Neuronal stem cell (in vitro differentiated cells): ENCODE results near the gene HOXC10.

Experiments used
- DNase-seq: peaks from one replicate; pipeline ENCODE4 v3.0.0-alpha.2; 2013; ENCODE audit warnings: low spot score
- H2AFZ ChIP-seq: one replicate; pipeline ENCODE4 v1.6.1; 2013; ENCODE audit warnings: mild to moderate bottlenecking, low read length, inconsistent platforms
- H2AK5ac ChIP-seq: 2 replicates; pipeline ENCODE4 v1.6.1; 2013; ENCODE audit warnings: low read depth, mild to moderate bottlenecking, inconsistent platforms, low read length, moderate library complexity, mixed read lengths
- H2BK120ac ChIP-seq: 2 replicates; pipeline ENCODE4 v1.6.1; 2013; ENCODE audit warnings: low read depth, mild to moderate bottlenecking, inconsistent platforms, low read length, moderate library complexity, mixed read lengths
- H2BK12ac ChIP-seq: one replicate; pipeline ENCODE4 v1.6.1; 2013; ENCODE audit warnings: low read length, inconsistent platforms
- H2BK15ac ChIP-seq: 2 replicates; pipeline ENCODE4 v1.6.1; 2013; ENCODE audit warnings: mild to moderate bottlenecking, low read length, inconsistent platforms, mixed read lengths
- H2BK5ac ChIP-seq: one replicate; pipeline ENCODE4 v1.6.1; 2013; ENCODE audit warnings: inconsistent platforms, mild to moderate bottlenecking, low read length, moderate library complexity
- H3K14ac ChIP-seq: one replicate; pipeline ENCODE4 v1.6.1; 2013; ENCODE audit warnings: low read length, inconsistent platforms
- H3K18ac ChIP-seq: 2 replicates; pipeline ENCODE4 v1.6.1; 2013; ENCODE audit warnings: low read length, inconsistent platforms
- H3K23ac ChIP-seq: 2 replicates; pipeline ENCODE4 v1.6.1; 2013; ENCODE audit warnings: low read depth, mild to moderate bottlenecking, mixed read lengths, low read length, inconsistent platforms; ENCODE audit not compliant: poor library complexity
- H3K27ac ChIP-seq: replicated peaks from 3 replicates; pipeline ENCODE4 v1.5.1; 2013; ENCODE audit warnings: low read length, inconsistent platforms
- H3K27me3 ChIP-seq, 3 experiments: 2 replicates each; pipeline ENCODE4 v1.6.1; 2013; ENCODE audit warnings: low read length in 3 of 3, mild to moderate bottlenecking in 2 of 3, inconsistent platforms in 1 of 3, low read depth in 1 of 3, mixed read lengths in 1 of 3, moderate library complexity in 1 of 3; ENCODE audit not compliant: control insufficient read depth in 3 of 3, insufficient read depth in 3 of 3
- H3K36me3 ChIP-seq, 2 donors: replicated peaks in 1 of 2; 2 replicates each; pipeline ENCODE4 v1.6.1; 2013; ENCODE audit warnings: low read length in 2 of 2; ENCODE audit not compliant: control insufficient read depth in 2 of 2, insufficient read depth in 2 of 2
- H3K4ac ChIP-seq: 2 replicates; pipeline ENCODE4 v1.6.1; 2013; ENCODE audit warnings: inconsistent platforms, mild to moderate bottlenecking, low read length, moderate library complexity
- H3K4me1 ChIP-seq, 2 donors: 1 replicate in 1 of 2; 2 replicates in 1 of 2; pipeline ENCODE4 v1.6.1; 2013; ENCODE audit warnings: low read length in 2 of 2, low read depth in 1 of 2; ENCODE audit not compliant: control insufficient read depth in 2 of 2, insufficient read depth in 1 of 2
- H3K4me2 ChIP-seq: one replicate; pipeline ENCODE4 v1.6.1; 2013; ENCODE audit warnings: mild to moderate bottlenecking, low read length, inconsistent platforms; ENCODE audit not compliant: insufficient read depth, poor library complexity, severe bottlenecking
- H3K4me3 ChIP-seq, 2 donors: 2 replicates each; pipeline ENCODE4 v1.5.1; 2013; ENCODE audit warnings: low read length in 2 of 2, mild to moderate bottlenecking in 2 of 2, inconsistent platforms in 1 of 2, moderate library complexity in 1 of 2
- H3K79me1 ChIP-seq: one replicate; pipeline ENCODE4 v1.6.1; 2013; ENCODE audit warnings: low read depth, mild to moderate bottlenecking, inconsistent platforms, low read length, moderate library complexity
- H3K9ac ChIP-seq: one replicate; pipeline ENCODE4 v1.6.1; 2013; ENCODE audit warnings: mild to moderate bottlenecking, low read depth, low read length, inconsistent platforms; ENCODE audit not compliant: poor library complexity
- H3K9me3 ChIP-seq, 2 donors: replicated peaks in 1 of 2; 2 replicates each; pipeline versions ENCODE3 to v1.6.1; 2013; ENCODE audit warnings: low read length in 2 of 2, mild to moderate bottlenecking in 2 of 2, inconsistent platforms in 1 of 2, low read depth in 1 of 2, mixed read lengths in 1 of 2, moderate library complexity in 1 of 2; ENCODE audit not compliant: control insufficient read depth in 2 of 2, insufficient read depth in 1 of 2
- H4K8ac ChIP-seq: one replicate; pipeline ENCODE4 v1.6.1; 2013; ENCODE audit warnings: low read depth, mild to moderate bottlenecking, inconsistent platforms, low read length, moderate library complexity
- H4K91ac ChIP-seq: one replicate; pipeline ENCODE4 v1.6.1; 2013; ENCODE audit warnings: low read length, low read depth, mild to moderate bottlenecking, inconsistent platforms; ENCODE audit not compliant: poor library complexity
- WGBS, 2 donors: extraction: QIAGEN DNeasy Blood & Tissue Kit; methylation state at CpG; one replicate each; pipeline ENCODE4 v1.1.7; 2013; ENCODE audit warnings: missing lambda C conversion rate in 2 of 2, mixed read lengths in 1 of 2; ENCODE audit not compliant: insufficient read length in 2 of 2, insufficient replicate concordance in 1 of 2; ENCODE audit errors: extremely low coverage in 2 of 2; 5-methylcytosine and 5-hydroxymethylcytosine counted together

HOXC10 gene

GRCh38 chr12:53953831-53954693, 30.9 kb upstream of the HOXC10 start:
- no peak overlapping the region for H3K14ac ChIP-seq
- H3K79me1 ChIP-seq: peaks cover 3% of the 10 kb centered on the region
- no peak overlapping the region for H2AFZ ChIP-seq
- no peak overlapping the region for H4K91ac ChIP-seq
- no peaks in the 10 kb centered on the region for H3K36me3 ChIP-seq
- no peak overlapping the region for H3K4ac ChIP-seq
- H3K23ac ChIP-seq: no peak overlapping the region
- no peak overlapping the region for H3K4me2 ChIP-seq
- H2BK5ac ChIP-seq: no peak overlapping the region
- no peaks in the 10 kb centered on the region for H3K4me1 ChIP-seq
- no peak overlapping the region for H2BK15ac ChIP-seq
- H3K27ac ChIP-seq: no peak overlapping the region
- no peak overlapping the region for H2BK12ac ChIP-seq
- H3K18ac ChIP-seq: no peak overlapping the region
- peak overlapping the region in 1 of 2 donors; percentile 5 for H3K4me3 ChIP-seq
- no peak for DNase-seq
- H3K9ac ChIP-seq: no peak overlapping the region
- no peak overlapping the region for H4K8ac ChIP-seq
- peaks cover 90 to 100% (median 98%) of the 10 kb centered on the region in 3 experiments for H3K27me3 ChIP-seq
- H2BK120ac ChIP-seq: no peak overlapping the region
- H3K9me3 ChIP-seq: peaks cover 0 to 15% of the 10 kb centered on the region in 2 donors
- WGBS, 2 donors: no CpG with 5 or more reads among the region's 19 CpGs
- no peak overlapping the region for H2AK5ac ChIP-seq

GRCh38 chr12:53954694-53955035, 30.3 kb upstream of the HOXC10 start, which contains the start of gene HOXC12:
TSS of gene HOXC12 (plus strand) at chr12:53954903. CDS start at chr12:53954930, 27 bp downstream.
- Histone ChIP-seq H3K14ac (no peak within 1 kb of the TSS), H4K8ac (no peak within 1 kb of the TSS), H3K4me1 (no peaks in the 10 kb centered on the region), H3K36me3 (no peaks in the 10 kb centered on the region), H4K91ac (no peak within 1 kb of the TSS), H3K4me2 (no peak within 1 kb of the TSS), H2AK5ac (no peak within 1 kb of the TSS), H3K23ac (peak within 1 kb of the TSS; percentile 98), H3K4me3 (peak within 1 kb of the TSS in 1 of 2 donors; percentile 5), H3K79me1 (peaks cover 3% of the 10 kb centered on the region), H3K27ac (no peak within 1 kb of the TSS), H3K4ac (no peak within 1 kb of the TSS), H2AFZ (peak within 1 kb of the TSS; percentile 22), H2BK15ac (no peak within 1 kb of the TSS), H2BK5ac (no peak within 1 kb of the TSS), H2BK12ac (no peak within 1 kb of the TSS), H3K18ac (no peak within 1 kb of the TSS), H2BK120ac (no peak within 1 kb of the TSS), H3K9ac (no peak within 1 kb of the TSS), H3K9me3 (peaks cover 0 to 16% of the 10 kb centered on the region in 2 donors), H3K27me3 (peaks cover 89 to 100% (median 98%) of the 10 kb centered on the region in 3 experiments)
- no CpG with 5 or more reads among the region's 20 CpGs for WGBS, 2 donors
- no peak for DNase-seq

- Histone ChIP-seq H3K36me3 (no peaks in the 10 kb centered on the region), H2AK5ac (no peak overlapping the region), H3K4me3 (no peak overlapping the region), H2BK12ac (no peak overlapping the region), H3K79me1 (peaks cover 3% of the 10 kb centered on the region), H2BK5ac (no peak overlapping the region), H2BK120ac (no peak overlapping the region), H3K23ac (peak overlapping the region; percentile 98), H4K91ac (no peak overlapping the region), H3K9ac (no peak overlapping the region), H2BK15ac (no peak overlapping the region), H3K27ac (no peak overlapping the region), H3K27me3 (peaks cover 88 to 100% (median 98%) of the 10 kb centered on the region in 3 experiments), H3K4ac (no peak overlapping the region), H3K9me3 (peaks cover 0 to 18% of the 10 kb centered on the region in 2 donors), H3K4me2 (no peak overlapping the region), H3K4me1 (no peaks in the 10 kb centered on the region), H2AFZ (peak overlapping the region; percentile 22), H3K14ac (no peak overlapping the region), H3K18ac (no peak overlapping the region), H4K8ac (no peak overlapping the region)
- WGBS, 2 donors: no CpG with 5 or more reads among the region's 86 CpGs
- no peak for DNase-seq
Observed at GRCh38 chr12:53955036-53955775, 29.7 kb upstream of the HOXC10 start.

GRCh38 chr12:53955776-53956250, 29.1 kb upstream of the HOXC10 start:
- Histone ChIP-seq H4K91ac (no peak overlapping the region), H4K8ac (no peak overlapping the region), H2BK5ac (no peak overlapping the region), H3K36me3 (no peaks in the 10 kb centered on the region), H2AFZ (no peak overlapping the region), H3K4me3 (no peak overlapping the region), H3K14ac (no peak overlapping the region), H2BK12ac (no peak overlapping the region), H2AK5ac (no peak overlapping the region), H3K4ac (no peak overlapping the region), H3K9ac (no peak overlapping the region), H3K4me2 (no peak overlapping the region), H3K27ac (no peak overlapping the region), H3K79me1 (peaks cover 3% of the 10 kb centered on the region), H3K18ac (no peak overlapping the region), H3K23ac (no peak overlapping the region), H2BK120ac (no peak overlapping the region), H3K9me3 (peaks cover 0 to 18% of the 10 kb centered on the region in 2 donors), H3K27me3 (peaks cover 88 to 100% (median 98%) of the 10 kb centered on the region in 3 experiments), H2BK15ac (no peak overlapping the region), H3K4me1 (no peaks in the 10 kb centered on the region)
- 100% methylated on average over 1 of the region's 10 CpGs; no CpG with 5 or more reads in 1 of the 2 donors for WGBS, 2 donors
- DNase-seq: no peak
